ENCODE measurements around the gene TLR6. TPM values are rescaled to one million over a fixed set of nuclear protein-coding genes. Genes with fewer than 3 reads are reported as not detected.

TLR6 gene
- polyA plus RNA-seq, 1 of the 3 experiments (the other 2 are of a cell fraction): 0.10 TPM

DNA sequence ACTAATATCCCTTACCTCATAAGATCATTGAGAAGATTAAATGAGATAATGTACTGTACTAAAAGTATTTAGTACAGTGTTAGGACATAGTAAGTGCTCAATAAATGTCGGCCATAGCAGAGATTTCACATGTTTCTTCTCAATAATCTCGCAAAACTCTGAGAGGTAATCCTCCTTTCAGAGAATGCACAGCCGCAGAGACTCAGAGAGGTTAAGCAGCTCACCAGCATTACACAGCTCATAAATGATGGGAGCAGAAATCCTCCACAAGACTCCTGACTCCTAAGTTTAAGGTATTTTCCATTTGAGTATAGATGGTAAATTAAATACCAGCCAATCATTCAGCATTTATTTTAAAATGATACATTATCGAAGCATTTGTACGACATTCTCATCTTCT lies 45.6 kb upstream of the TLR6 start:
- H3K4me1 ChIP-seq (ENCODE audit: control insufficient read depth in 1 of 2, insufficient read depth in 2 of 2, low read depth in 1 of 2, low read length in 1 of 2): peaks cover 0 to 7% of the 10 kb centered on the region in 2 experiments; a peak in 3 of 4 replicates
- H3F3A ChIP-seq (replicated peaks; ENCODE audit: insufficient read depth): peaks cover 11% of the 10 kb centered on the region
- peaks cover 12% of the 10 kb centered on the region; the same call in 1 of the 2 replicates for H3K79me2 ChIP-seq (ENCODE audit: insufficient read depth)
- no peak for DNase-seq
- peaks cover 6 to 56% of the 10 kb centered on the region in 2 experiments for H3K36me3 ChIP-seq (replicated peaks in 1 of 2; ENCODE audit: control insufficient read depth in 1 of 2, insufficient read depth in 2 of 2, low read length in 1 of 2)
- CTCF ChIA-PET: interaction anchor here (0.7 to 8.7 kb wide), 25 partner anchors 9 to 873 kb away, joined by 3 to 178 read pairs (median 4); partner anchors contain the start of gene WDR19
- H3K9ac ChIP-seq: no peak overlapping the region
- POLR2A ChIA-PET: interaction anchor here (0.7 kb wide), 1 partner anchor 249 kb away, joined by 4 read pairs; no protein-coding TSS in a partner anchor
- H3K27me3 ChIP-seq (ENCODE audit: insufficient read depth): no peaks in the 10 kb centered on the region
- WGBS (ENCODE audit: low lambda C conversion rate): 79% methylated on average over 5 of the region's 5 CpGs
- TF ChIP-seq YY1 (IDR thresholded peaks at IDR 0.05; ENCODE audit: low read depth) (no peak), CHD2 (IDR thresholded peaks at IDR 0.05; ENCODE audit: low read length, partially characterized antibody) (no peak), POLR2AphosphoS5 (IDR thresholded peaks at IDR 0.05; ENCODE audit: low read depth, low read length) (no peak), FOSL2 (IDR thresholded peaks at IDR 0.05; ENCODE audit: borderline replicate concordance, low read depth) (no peak), SIN3A (IDR thresholded peaks at IDR 0.05; ENCODE audit: borderline replicate concordance, low read depth, low read length) (no peak), MEF2A (IDR thresholded peaks at IDR 0.05; ENCODE audit: borderline replicate concordance, low read depth) (no peak), FOXM1 (IDR thresholded peaks at IDR 0.05; ENCODE audit: low read depth) (no peak), RXRA (IDR thresholded peaks at IDR 0.05; ENCODE audit: borderline replicate concordance, low read depth) (no peak), TCF12 (IDR thresholded peaks at IDR 0.05) (no peak), EP300 (IDR thresholded peaks at IDR 0.05; ENCODE audit: borderline replicate concordance in 1 of 2, low read depth in 1 of 2, low read length in 1 of 2) (no peak)
- TF ChIP-seq, protein P1, sequence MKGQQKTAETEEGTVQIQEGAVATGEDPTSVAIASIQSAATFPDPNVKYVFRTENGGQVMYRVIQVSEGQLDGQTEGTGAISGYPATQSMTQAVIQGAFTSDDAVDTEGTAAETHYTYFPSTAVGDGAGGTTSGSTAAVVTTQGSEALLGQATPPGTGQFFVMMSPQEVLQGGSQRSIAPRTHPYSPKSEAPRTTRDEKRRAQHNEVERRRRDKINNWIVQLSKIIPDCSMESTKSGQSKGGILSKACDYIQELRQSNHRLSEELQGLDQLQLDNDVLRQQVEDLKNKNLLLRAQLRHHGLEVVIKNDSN (IDR thresholded peaks at IDR 0.05; ENCODE audit: borderline replicate concordance, low read depth): no peak
- TF ChIP-seq, protein P2, sequence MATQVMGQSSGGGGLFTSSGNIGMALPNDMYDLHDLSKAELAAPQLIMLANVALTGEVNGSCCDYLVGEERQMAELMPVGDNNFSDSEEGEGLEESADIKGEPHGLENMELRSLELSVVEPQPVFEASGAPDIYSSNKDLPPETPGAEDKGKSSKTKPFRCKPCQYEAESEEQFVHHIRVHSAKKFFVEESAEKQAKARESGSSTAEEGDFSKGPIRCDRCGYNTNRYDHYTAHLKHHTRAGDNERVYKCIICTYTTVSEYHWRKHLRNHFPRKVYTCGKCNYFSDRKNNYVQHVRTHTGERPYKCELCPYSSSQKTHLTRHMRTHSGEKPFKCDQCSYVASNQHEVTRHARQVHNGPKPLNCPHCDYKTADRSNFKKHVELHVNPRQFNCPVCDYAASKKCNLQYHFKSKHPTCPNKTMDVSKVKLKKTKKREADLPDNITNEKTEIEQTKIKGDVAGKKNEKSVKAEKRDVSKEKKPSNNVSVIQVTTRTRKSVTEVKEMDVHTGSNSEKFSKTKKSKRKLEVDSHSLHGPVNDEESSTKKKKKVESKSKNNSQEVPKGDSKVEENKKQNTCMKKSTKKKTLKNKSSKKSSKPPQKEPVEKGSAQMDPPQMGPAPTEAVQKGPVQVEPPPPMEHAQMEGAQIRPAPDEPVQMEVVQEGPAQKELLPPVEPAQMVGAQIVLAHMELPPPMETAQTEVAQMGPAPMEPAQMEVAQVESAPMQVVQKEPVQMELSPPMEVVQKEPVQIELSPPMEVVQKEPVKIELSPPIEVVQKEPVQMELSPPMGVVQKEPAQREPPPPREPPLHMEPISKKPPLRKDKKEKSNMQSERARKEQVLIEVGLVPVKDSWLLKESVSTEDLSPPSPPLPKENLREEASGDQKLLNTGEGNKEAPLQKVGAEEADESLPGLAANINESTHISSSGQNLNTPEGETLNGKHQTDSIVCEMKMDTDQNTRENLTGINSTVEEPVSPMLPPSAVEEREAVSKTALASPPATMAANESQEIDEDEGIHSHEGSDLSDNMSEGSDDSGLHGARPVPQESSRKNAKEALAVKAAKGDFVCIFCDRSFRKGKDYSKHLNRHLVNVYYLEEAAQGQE (IDR thresholded peaks at IDR 0.05; ENCODE audit: low read depth, low read length): no peak
- TF ChIP-seq, protein P3, sequence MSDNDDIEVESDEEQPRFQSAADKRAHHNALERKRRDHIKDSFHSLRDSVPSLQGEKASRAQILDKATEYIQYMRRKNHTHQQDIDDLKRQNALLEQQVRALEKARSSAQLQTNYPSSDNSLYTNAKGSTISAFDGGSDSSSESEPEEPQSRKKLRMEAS (IDR thresholded peaks at IDR 0.05; ENCODE audit: low read depth): no peak
- TF ChIP-seq, protein P4, sequence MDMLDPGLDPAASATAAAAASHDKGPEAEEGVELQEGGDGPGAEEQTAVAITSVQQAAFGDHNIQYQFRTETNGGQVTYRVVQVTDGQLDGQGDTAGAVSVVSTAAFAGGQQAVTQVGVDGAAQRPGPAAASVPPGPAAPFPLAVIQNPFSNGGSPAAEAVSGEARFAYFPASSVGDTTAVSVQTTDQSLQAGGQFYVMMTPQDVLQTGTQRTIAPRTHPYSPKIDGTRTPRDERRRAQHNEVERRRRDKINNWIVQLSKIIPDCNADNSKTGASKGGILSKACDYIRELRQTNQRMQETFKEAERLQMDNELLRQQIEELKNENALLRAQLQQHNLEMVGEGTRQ (IDR thresholded peaks at IDR 0.05; ENCODE audit: borderline replicate concordance, low read depth, low read length): no peak
- TF ChIP-seq, protein P5, sequence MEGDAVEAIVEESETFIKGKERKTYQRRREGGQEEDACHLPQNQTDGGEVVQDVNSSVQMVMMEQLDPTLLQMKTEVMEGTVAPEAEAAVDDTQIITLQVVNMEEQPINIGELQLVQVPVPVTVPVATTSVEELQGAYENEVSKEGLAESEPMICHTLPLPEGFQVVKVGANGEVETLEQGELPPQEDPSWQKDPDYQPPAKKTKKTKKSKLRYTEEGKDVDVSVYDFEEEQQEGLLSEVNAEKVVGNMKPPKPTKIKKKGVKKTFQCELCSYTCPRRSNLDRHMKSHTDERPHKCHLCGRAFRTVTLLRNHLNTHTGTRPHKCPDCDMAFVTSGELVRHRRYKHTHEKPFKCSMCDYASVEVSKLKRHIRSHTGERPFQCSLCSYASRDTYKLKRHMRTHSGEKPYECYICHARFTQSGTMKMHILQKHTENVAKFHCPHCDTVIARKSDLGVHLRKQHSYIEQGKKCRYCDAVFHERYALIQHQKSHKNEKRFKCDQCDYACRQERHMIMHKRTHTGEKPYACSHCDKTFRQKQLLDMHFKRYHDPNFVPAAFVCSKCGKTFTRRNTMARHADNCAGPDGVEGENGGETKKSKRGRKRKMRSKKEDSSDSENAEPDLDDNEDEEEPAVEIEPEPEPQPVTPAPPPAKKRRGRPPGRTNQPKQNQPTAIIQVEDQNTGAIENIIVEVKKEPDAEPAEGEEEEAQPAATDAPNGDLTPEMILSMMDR (IDR thresholded peaks at IDR 0.05): no peak
- TF ChIP-seq, protein P6, sequence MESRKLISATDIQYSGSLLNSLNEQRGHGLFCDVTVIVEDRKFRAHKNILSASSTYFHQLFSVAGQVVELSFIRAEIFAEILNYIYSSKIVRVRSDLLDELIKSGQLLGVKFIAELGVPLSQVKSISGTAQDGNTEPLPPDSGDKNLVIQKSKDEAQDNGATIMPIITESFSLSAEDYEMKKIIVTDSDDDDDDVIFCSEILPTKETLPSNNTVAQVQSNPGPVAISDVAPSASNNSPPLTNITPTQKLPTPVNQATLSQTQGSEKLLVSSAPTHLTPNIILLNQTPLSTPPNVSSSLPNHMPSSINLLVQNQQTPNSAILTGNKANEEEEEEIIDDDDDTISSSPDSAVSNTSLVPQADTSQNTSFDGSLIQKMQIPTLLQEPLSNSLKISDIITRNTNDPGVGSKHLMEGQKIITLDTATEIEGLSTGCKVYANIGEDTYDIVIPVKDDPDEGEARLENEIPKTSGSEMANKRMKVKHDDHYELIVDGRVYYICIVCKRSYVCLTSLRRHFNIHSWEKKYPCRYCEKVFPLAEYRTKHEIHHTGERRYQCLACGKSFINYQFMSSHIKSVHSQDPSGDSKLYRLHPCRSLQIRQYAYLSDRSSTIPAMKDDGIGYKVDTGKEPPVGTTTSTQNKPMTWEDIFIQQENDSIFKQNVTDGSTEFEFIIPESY (IDR thresholded peaks at IDR 0.05; ENCODE audit: borderline replicate concordance, low read depth): no peak
- TF ChIP-seq, protein P7, sequence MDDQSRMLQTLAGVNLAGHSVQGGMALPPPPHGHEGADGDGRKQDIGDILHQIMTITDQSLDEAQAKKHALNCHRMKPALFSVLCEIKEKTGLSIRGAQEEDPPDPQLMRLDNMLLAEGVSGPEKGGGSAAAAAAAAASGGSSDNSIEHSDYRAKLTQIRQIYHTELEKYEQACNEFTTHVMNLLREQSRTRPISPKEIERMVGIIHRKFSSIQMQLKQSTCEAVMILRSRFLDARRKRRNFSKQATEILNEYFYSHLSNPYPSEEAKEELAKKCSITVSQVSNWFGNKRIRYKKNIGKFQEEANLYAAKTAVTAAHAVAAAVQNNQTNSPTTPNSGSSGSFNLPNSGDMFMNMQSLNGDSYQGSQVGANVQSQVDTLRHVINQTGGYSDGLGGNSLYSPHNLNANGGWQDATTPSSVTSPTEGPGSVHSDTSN (IDR thresholded peaks at IDR 0.05): no peak
- H3K4me2 ChIP-seq: no peak overlapping the region
- no peak overlapping the region for H3K27ac ChIP-seq (ENCODE audit: low read depth in 2 of 2, low read length in 1 of 2)
- no peak overlapping the region for H2AFZ ChIP-seq (ENCODE audit: low read depth)
- no peak overlapping the region for H3K4me3 ChIP-seq (ENCODE audit: low read depth in 2 of 2, low read length in 1 of 2)
- H3K9me3 ChIP-seq: no peaks in the 10 kb centered on the region
- H4K20me1 ChIP-seq (ENCODE audit: insufficient read depth): no peaks in the 10 kb centered on the region
- no peaks in the 10 kb centered on the region for H3K9me2 ChIP-seq

Data from SK-N-SH (cell line).